Left ventricle myocardium inferior (tissue), 1 donor: ENCODE results near the gene PPME1. TPM values are rescaled to one million over a fixed set of nuclear protein-coding genes. Genes with fewer than 3 reads are reported as not detected.

ENCODE experiments used
- DNase-seq: peaks from one replicate; pipeline ENCODE4 v3.0.0-alpha.2; 2020
- H3K27ac ChIP-seq: fragments of 200-600 bp; replicated peaks from 2 replicates; pipeline ENCODE4 v1.8.0; 2021
- H3K27me3 ChIP-seq: fragments of 200-600 bp; 2 replicates; pipeline ENCODE4 v1.8.0; 2021; ENCODE audit warnings: low read depth
- H3K36me3 ChIP-seq: fragments of 200-600 bp; 2 replicates; pipeline ENCODE4 v1.8.0; 2021
- H3K4me1 ChIP-seq: fragments of 200-600 bp; 2 replicates; pipeline ENCODE4 v1.8.0; 2021
- H3K4me3 ChIP-seq: fragments of 200-600 bp; 2 replicates; pipeline ENCODE4 v1.8.0; 2021; ENCODE audit warnings: mild to moderate bottlenecking, moderate library complexity
- H3K9me3 ChIP-seq: fragments of 200-600 bp; replicated peaks from 2 replicates; pipeline ENCODE4 v1.8.0; 2021
- CTCF ChIP-seq: fragments of 200-600 bp; IDR thresholded peaks from 2 replicates; pipeline ENCODE4 v1.8.0; 2021; ENCODE audit warnings: antibody characterized with exemption, mild to moderate bottlenecking, borderline replicate concordance
- intact Hi-C: fragments of 100-400 bp; cut with micrococcal nuclease; formaldehyde crosslinking; loops from one replicate; pipeline ENCODE4 v1.11.0; 2022
- total RNA-seq: library from RNA; stranded (reverse); fragmentation: NEBNext Ultra II Directional; extraction: Animal tissue kit (Norgen Biotek cat#: 25700); gene quantifications from one replicate; pipeline ENCODE4 v1.2.1, GENCODE V29; 2021
- donor health status: DM: no; HTN: yes; CAD: no; lungs with severe emphysema.

PPME1 gene
- total RNA-seq, 1 donor from 2014 or later = 29.7 TPM

GRCh38 chr11:74238243-74238642, 67.2 kb downstream of the PPME1 start:
- peak overlapping the region; percentile 27 for H3K27ac ChIP-seq
- no peak overlapping the region for H3K4me3 ChIP-seq

GRCh38 chr11:74248469-74248868, 77.4 kb downstream of the PPME1 start:
- peaks cover 85% of the 10 kb centered on the region for H3K36me3 ChIP-seq
- DNase-seq = no peak
- H3K4me1 ChIP-seq = no peaks in the 10 kb centered on the region
- TF ChIP-seq CTCF = no peak
- no peaks in the 10 kb centered on the region for H3K9me3 ChIP-seq
- intact Hi-C loops = no loop called here
- H3K27me3 ChIP-seq = no peaks in the 10 kb centered on the region
- no peak overlapping the region for H3K4me3 ChIP-seq
- H3K27ac ChIP-seq = no peak overlapping the region

More at GRCh38 chr11:74238243-74238642, 67.2 kb downstream of the PPME1 start:
- no peaks in the 10 kb centered on the region for H3K9me3 ChIP-seq
- peaks cover 54% of the 10 kb centered on the region for H3K36me3 ChIP-seq
- DNase-seq = no peak
- no peak for TF ChIP-seq CTCF
- H3K27me3 ChIP-seq = no peaks in the 10 kb centered on the region
- H3K4me1 ChIP-seq = peaks cover 15% of the 10 kb centered on the region
- intact Hi-C loops = no loop called here

- no peak for TF ChIP-seq CTCF
Observed at GRCh38 chr11:74249496-74249895, 78.4 kb downstream of the PPME1 start.

GRCh38 chr11:74253361-74253760, 82.3 kb downstream of the PPME1 start:
- Histone ChIP-seq H3K27ac (no peak overlapping the region), H3K4me1 (no peaks in the 10 kb centered on the region), H3K27me3 (no peaks in the 10 kb centered on the region), H3K36me3 (peaks cover 68% of the 10 kb centered on the region), H3K4me3 (no peak overlapping the region), H3K9me3 (no peaks in the 10 kb centered on the region)
- intact Hi-C loops = loop anchor here (10.0 kb wide), 1 partner anchor 81 kb away; no protein-coding TSS in a partner anchor
- no peak for TF ChIP-seq CTCF
- DNase-seq = no peak

More at GRCh38 chr11:74249496-74249895, 78.4 kb downstream of the PPME1 start:
- Histone ChIP-seq H3K27me3 (no peaks in the 10 kb centered on the region), H3K4me1 (no peaks in the 10 kb centered on the region), H3K27ac (no peak overlapping the region), H3K4me3 (no peak overlapping the region), H3K36me3 (peaks cover 90% of the 10 kb centered on the region), H3K9me3 (no peaks in the 10 kb centered on the region)
- no peak for DNase-seq
- intact Hi-C loops = no loop called here

GRCh38 chr11:74255741-74256375, 84.8 kb downstream of the PPME1 start:
- Histone ChIP-seq H3K9me3 (peaks cover 5% of the 10 kb centered on the region), H3K36me3 (peaks cover 44% of the 10 kb centered on the region), H3K4me1 (no peaks in the 10 kb centered on the region), H3K27me3 (no peaks in the 10 kb centered on the region), H3K4me3 (no peak overlapping the region), H3K27ac (no peak overlapping the region)
- intact Hi-C loops = loop anchor here (5.0 to 10.0 kb wide), 2 partner anchors 79 to 191 kb away; no protein-coding TSS in a partner anchor
- TF ChIP-seq CTCF = peak; percentile 93
- DNase-seq = no peak
